Measurements from ENCODE around the gene C2orf69. TPM values are rescaled to one million over a fixed set of nuclear protein-coding genes. Genes with fewer than 3 reads are reported as not detected.

Gene C2orf69
- total RNA-seq, 2 experiments from 2014 or later, result 12.4 to 15.3 TPM

GRCh38 chr2:199914372-199914958 lies 3.4 kb downstream of the C2orf69 start:
- Mint-ChIP-seq H3K27ac (peak overlapping the region; percentile 0), H3K4me3 (peak overlapping the region; percentile 15), H3K27me3 (no peaks in the 10 kb centered on the region), H3K9me3 (ENCODE audit: low read depth) (peaks cover 2% of the 10 kb centered on the region), H3K4me1 (peaks cover 24% of the 10 kb centered on the region), H3K36me3 (ENCODE audit: low read depth) (peaks cover 44% of the 10 kb centered on the region)
- ATAC-seq (no peak), DNase-seq (no peak)
- CTCF ChIA-PET, result no interaction called here
- POLR2A ChIA-PET, result no interaction called here
- intact Hi-C loops (cut with DNase I, micrococcal nuclease), result no loop called here

- ChIA-PET POLR2A (no interaction called here), CTCF (no interaction called here)
- no peaks in the 10 kb centered on the region for H3K27me3 Mint-ChIP-seq
- intact Hi-C loops (cut with DNase I, micrococcal nuclease), result no loop called here
- H3K27ac Mint-ChIP-seq, result no peak overlapping the region
- H3K4me1 Mint-ChIP-seq, result peaks cover 18% of the 10 kb centered on the region
- ATAC-seq (no peak), DNase-seq (no peak)
- H3K9me3 Mint-ChIP-seq (ENCODE audit: low read depth), result peaks cover 2% of the 10 kb centered on the region
- H3K4me3 Mint-ChIP-seq, result no peak overlapping the region
- peaks cover 49% of the 10 kb centered on the region for H3K36me3 Mint-ChIP-seq (ENCODE audit: low read depth)
Observed at GRCh38 chr2:199916980-199917379, 5.9 kb downstream of the C2orf69 start.

GRCh38 chr2:199922856-199923255 lies 11.8 kb downstream of the C2orf69 start:
- ChIA-PET POLR2A (no interaction called here), CTCF (interaction anchor here (1.2 kb wide), 1 partner anchor 38 kb away, joined by 3 read pairs; no protein-coding TSS in a partner anchor)
- Mint-ChIP-seq H3K4me3 (no peak overlapping the region), H3K4me1 (peaks cover 16% of the 10 kb centered on the region), H3K27me3 (no peaks in the 10 kb centered on the region), H3K36me3 (ENCODE audit: low read depth) (peaks cover 22% of the 10 kb centered on the region), H3K9me3 (ENCODE audit: low read depth) (no peaks in the 10 kb centered on the region), H3K27ac (no peak overlapping the region)
- ATAC-seq (no peak), DNase-seq (no peak)
- intact Hi-C loops (cut with DNase I, micrococcal nuclease), result no loop called here

- Mint-ChIP-seq H3K36me3 (ENCODE audit: low read depth) (peaks cover 22% of the 10 kb centered on the region), H3K27ac (peak overlapping the region; percentile 19), H3K4me3 (no peak overlapping the region), H3K27me3 (no peaks in the 10 kb centered on the region), H3K9me3 (ENCODE audit: low read depth) (no peaks in the 10 kb centered on the region), H3K4me1 (peaks cover 13% of the 10 kb centered on the region)
- intact Hi-C loops (cut with DNase I, micrococcal nuclease), result no loop called here
- DNase-seq (no peak), ATAC-seq (peak; percentile 33)
- ChIA-PET POLR2A (no interaction called here), CTCF (interaction anchor here (1.2 kb wide), 1 partner anchor 39 kb away, joined by 3 read pairs; no protein-coding TSS in a partner anchor)
Observed at GRCh38 chr2:199923924-199924323, 12.8 kb downstream of the C2orf69 start.

GRCh38 chr2:199926806-199927205 lies 15.7 kb downstream of the C2orf69 start:
- H3K9me3 Mint-ChIP-seq (ENCODE audit: low read depth), result no peaks in the 10 kb centered on the region
- no peak overlapping the region for H3K4me3 Mint-ChIP-seq
- ATAC-seq (no peak), DNase-seq (no peak)
- peaks cover 24% of the 10 kb centered on the region for H3K36me3 Mint-ChIP-seq (ENCODE audit: low read depth)
- H3K4me1 Mint-ChIP-seq, result peaks cover 13% of the 10 kb centered on the region
- H3K27me3 Mint-ChIP-seq, result no peaks in the 10 kb centered on the region
- POLR2A ChIA-PET, result no interaction called here
- CTCF ChIA-PET, result interaction anchor here (0.8 to 1.5 kb wide), 2 partner anchors 15 to 47 kb away, joined by 3 to 7 read pairs; no protein-coding TSS in a partner anchor
- intact Hi-C loops (cut with DNase I, micrococcal nuclease), result no loop called here
- H3K27ac Mint-ChIP-seq, result no peak overlapping the region

- H3K4me1 Mint-ChIP-seq, result peaks cover 8% of the 10 kb centered on the region
- ChIA-PET CTCF (interaction anchor here (1.2 to 1.6 kb wide), 2 partner anchors 11 to 16 kb away, joined by 3 to 4 read pairs; no protein-coding TSS in a partner anchor), POLR2A (no interaction called here)
- H3K4me3 Mint-ChIP-seq, result no peak overlapping the region
- no peak for DNase-seq
- no peak for ATAC-seq
- H3K36me3 Mint-ChIP-seq (ENCODE audit: low read depth), result peaks cover 27% of the 10 kb centered on the region
- H3K27ac Mint-ChIP-seq, result peak overlapping the region; percentile 51
- intact Hi-C loops (cut with DNase I, micrococcal nuclease), result no loop called here
- H3K9me3 Mint-ChIP-seq (ENCODE audit: low read depth), result no peaks in the 10 kb centered on the region
- no peaks in the 10 kb centered on the region for H3K27me3 Mint-ChIP-seq
Observed at GRCh38 chr2:199928226-199928625, 17.1 kb downstream of the C2orf69 start.

- Mint-ChIP-seq H3K27me3 (no peaks in the 10 kb centered on the region), H3K9me3 (ENCODE audit: low read depth) (no peaks in the 10 kb centered on the region), H3K36me3 (ENCODE audit: low read depth) (peaks cover 27% of the 10 kb centered on the region), H3K4me3 (no peak overlapping the region), H3K4me1 (peaks cover 8% of the 10 kb centered on the region), H3K27ac (peak overlapping the region; percentile 51)
- intact Hi-C loops (cut with DNase I, micrococcal nuclease), result no loop called here
- ChIA-PET POLR2A (no interaction called here), CTCF (interaction anchor here (1.2 to 1.6 kb wide), 2 partner anchors 11 to 16 kb away, joined by 3 to 4 read pairs; no protein-coding TSS in a partner anchor)
- ATAC-seq, result no peak
- DNase-seq, result no peak
Observed at GRCh38 chr2:199928626-199929025, 17.5 kb downstream of the C2orf69 start.

GRCh38 chr2:199929262-199929661 lies 18.2 kb downstream of the C2orf69 start:
- H3K4me1 Mint-ChIP-seq, result peaks cover 2% of the 10 kb centered on the region
- no peak for DNase-seq
- H3K9me3 Mint-ChIP-seq (ENCODE audit: low read depth), result no peaks in the 10 kb centered on the region
- no peak overlapping the region for H3K27ac Mint-ChIP-seq
- H3K4me3 Mint-ChIP-seq, result no peak overlapping the region
- no peaks in the 10 kb centered on the region for H3K27me3 Mint-ChIP-seq
- no peak for ATAC-seq
- peaks cover 27% of the 10 kb centered on the region for H3K36me3 Mint-ChIP-seq (ENCODE audit: low read depth)
- CTCF ChIA-PET, result interaction anchor here (1.2 to 1.6 kb wide), 2 partner anchors 10 to 15 kb away, joined by 3 to 4 read pairs; no protein-coding TSS in a partner anchor
- intact Hi-C loops (cut with DNase I, micrococcal nuclease), result no loop called here
- POLR2A ChIA-PET, result no interaction called here

GRCh38 chr2:199932312-199932855 lies 21.3 kb downstream of the C2orf69 start:
- Mint-ChIP-seq H3K4me1 (no peaks in the 10 kb centered on the region), H3K27me3 (no peaks in the 10 kb centered on the region), H3K9me3 (ENCODE audit: low read depth) (no peaks in the 10 kb centered on the region), H3K4me3 (no peak overlapping the region), H3K27ac (no peak overlapping the region), H3K36me3 (ENCODE audit: low read depth) (peaks cover 24% of the 10 kb centered on the region)
- ATAC-seq, result no peak
- DNase-seq, result no peak
- intact Hi-C loops (cut with DNase I, micrococcal nuclease), result no loop called here
- ChIA-PET POLR2A (no interaction called here), CTCF (no interaction called here)

GRCh38 chr2:199933466-199933865 lies 22.4 kb downstream of the C2orf69 start:
- no peaks in the 10 kb centered on the region for H3K4me1 Mint-ChIP-seq
- no peak for ATAC-seq
- no peak overlapping the region for H3K4me3 Mint-ChIP-seq
- no peak for DNase-seq
- intact Hi-C loops (cut with DNase I, micrococcal nuclease), result no loop called here
- ChIA-PET CTCF (interaction anchor here (0.6 to 0.8 kb wide), 2 partner anchors 88 to 533 kb away, joined by 3 to 5 read pairs; no protein-coding TSS in a partner anchor), POLR2A (no interaction called here)
- peaks cover 20% of the 10 kb centered on the region for H3K36me3 Mint-ChIP-seq (ENCODE audit: low read depth)
- H3K9me3 Mint-ChIP-seq (ENCODE audit: low read depth), result no peaks in the 10 kb centered on the region
- H3K27ac Mint-ChIP-seq, result no peak overlapping the region
- no peaks in the 10 kb centered on the region for H3K27me3 Mint-ChIP-seq

GRCh38 chr2:199936554-199936953 lies 25.5 kb downstream of the C2orf69 start:
- ChIA-PET POLR2A (no interaction called here), CTCF (no interaction called here)
- Mint-ChIP-seq H3K36me3 (ENCODE audit: low read depth) (peaks cover 19% of the 10 kb centered on the region), H3K4me3 (no peak overlapping the region), H3K27me3 (no peaks in the 10 kb centered on the region), H3K27ac (no peak overlapping the region), H3K9me3 (ENCODE audit: low read depth) (no peaks in the 10 kb centered on the region), H3K4me1 (peaks cover 4% of the 10 kb centered on the region)
- ATAC-seq, result no peak
- intact Hi-C loops (cut with DNase I, micrococcal nuclease), result no loop called here
- no peak for DNase-seq

- DNase-seq (no peak), ATAC-seq (peak; percentile 87)
- Mint-ChIP-seq H3K27ac (peak overlapping the region; percentile 37), H3K36me3 (ENCODE audit: low read depth) (peaks cover 24% of the 10 kb centered on the region), H3K27me3 (no peaks in the 10 kb centered on the region), H3K4me1 (peaks cover 8% of the 10 kb centered on the region), H3K4me3 (no peak overlapping the region), H3K9me3 (ENCODE audit: low read depth) (no peaks in the 10 kb centered on the region)
- CTCF ChIA-PET, result interaction anchor here (0.6 to 1.6 kb wide), 14 partner anchors 9 to 1026 kb away, joined by 3 to 5 read pairs (median 3); no protein-coding TSS in a partner anchor
- intact Hi-C loops (cut with DNase I, micrococcal nuclease), result loop anchor here (2.0 kb wide), 1 partner anchor 236 kb away; no protein-coding TSS in a partner anchor
- POLR2A ChIA-PET, result interaction anchor here (0.7 kb wide), 1 partner anchor 700 kb away, joined by 3 read pairs; no protein-coding TSS in a partner anchor
Observed at GRCh38 chr2:199940373-199940772, 29.3 kb downstream of the C2orf69 start.
